Caki2 (cell line): Measurements from ENCODE around the gene ZFC3H1. TPM values are rescaled to one million over a fixed set of nuclear protein-coding genes. Genes with fewer than 3 reads are reported as not detected.

Experiments
- total RNA-seq: library from RNA; depleted of rRNA; stranded (reverse); fragments of >200 nt; shearing (Covaris generic); gene quantifications from 2 replicates; pipeline ENCODE4 v1.2.3, GENCODE V29; 2014; ENCODE audit warnings: low replicate concordance; rRNA removed

The ZFC3H1 gene
- total RNA-seq, 1 experiment from 2014 or later: 3.2 TPM

Other genes with a start within 250 kb of the ZFC3H1 start
- gene LGR5, start 224.1 kb downstream of the ZFC3H1 start, total RNA-seq: not detected in 2 replicates
- 2.1 and 18.6 TPM in 2 replicates for gene THAP2, start 453 bp upstream of the ZFC3H1 start, total RNA-seq
- 38.4 and 78.5 TPM in 2 replicates for gene TMEM19, start 22.2 kb upstream of the ZFC3H1 start, total RNA-seq
- gene RAB21, start 91.0 kb upstream of the ZFC3H1 start, total RNA-seq: 55.0 and 101 TPM in 2 replicates
- 12.5 and 14.1 TPM in 2 replicates for gene TBC1D15, start 175.9 kb upstream of the ZFC3H1 start, total RNA-seq